Ureter (tissue), 1 donor: ENCODE measurements around the gene DOCK2. TPM values are rescaled to one million over a fixed set of nuclear protein-coding genes. Genes with fewer than 3 reads are reported as not detected.
"Not testable (repeated sequence)": the region's sequence is repeated elsewhere in the genome, so short reads cannot be mapped to it uniquely, and the experiment has no call there.

Experiments used
- DNase-seq: peaks from one replicate; pipeline ENCODE4 v3.0.0-alpha.2; 2020; ENCODE audit warnings: low spot score
- total RNA-seq: library from RNA; stranded (reverse); gene quantifications from one replicate; pipeline ENCODE4 v1.2.4, GENCODE V29; 2023
- donor health status: DM: yes; HTN: yes; CAD: no.

Gene DOCK2
- total RNA-seq, 1 donor from 2014 or later = 22.4 TPM

DNA sequence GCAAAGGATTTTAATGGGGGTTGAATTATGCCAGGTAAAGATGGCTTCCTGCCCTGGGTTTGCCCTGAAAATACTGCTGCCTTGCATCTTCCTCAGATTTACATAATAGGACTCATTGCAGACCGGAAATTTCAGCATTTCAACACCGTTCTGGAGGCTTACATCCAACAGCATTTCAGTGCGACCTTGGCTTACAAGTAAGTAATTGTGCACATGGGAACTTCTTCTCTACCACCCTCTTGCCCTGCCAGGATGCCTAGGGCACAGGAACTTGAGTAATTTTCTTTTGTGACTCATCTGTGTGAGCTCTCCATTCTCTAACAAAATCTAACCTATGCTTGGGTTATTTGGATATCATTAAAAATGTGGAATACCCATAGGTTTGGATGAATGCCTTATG is 80.2 kb downstream of the DOCK2 start:
- no peak for DNase-seq

GRCh38 chr5:169719360-169720314 is 82.6 kb downstream of the DOCK2 start:
- DNase-seq = no peak

DNA sequence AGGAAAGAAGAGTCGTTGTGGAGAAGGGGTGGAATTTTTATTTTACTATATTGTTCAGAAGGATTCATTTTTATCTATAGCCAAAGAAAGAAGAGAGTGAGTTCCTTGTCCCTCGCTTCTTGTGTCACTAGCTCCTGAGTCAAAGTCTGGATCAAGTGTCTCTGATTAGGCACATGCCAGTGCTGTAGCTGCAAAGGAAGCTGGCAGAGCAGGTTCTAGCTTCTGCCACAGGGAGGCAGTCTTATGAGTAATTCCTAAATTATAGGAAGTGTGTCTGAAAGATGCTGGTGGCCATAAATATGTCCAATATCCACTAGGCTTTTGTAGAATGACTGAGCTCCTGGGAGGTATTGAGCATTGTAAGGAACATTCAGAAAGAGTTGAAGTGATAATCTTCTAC is 84.7 kb downstream of the DOCK2 start:
- DNase-seq = no peak

- DNase-seq = no peak
Observed at GRCh38 chr5:169723103-169723831, 86.2 kb downstream of the DOCK2 start.

GRCh38 chr5:169724303-169725087 is 87.4 kb downstream of the DOCK2 start:
- DNase-seq = no peak

DNA sequence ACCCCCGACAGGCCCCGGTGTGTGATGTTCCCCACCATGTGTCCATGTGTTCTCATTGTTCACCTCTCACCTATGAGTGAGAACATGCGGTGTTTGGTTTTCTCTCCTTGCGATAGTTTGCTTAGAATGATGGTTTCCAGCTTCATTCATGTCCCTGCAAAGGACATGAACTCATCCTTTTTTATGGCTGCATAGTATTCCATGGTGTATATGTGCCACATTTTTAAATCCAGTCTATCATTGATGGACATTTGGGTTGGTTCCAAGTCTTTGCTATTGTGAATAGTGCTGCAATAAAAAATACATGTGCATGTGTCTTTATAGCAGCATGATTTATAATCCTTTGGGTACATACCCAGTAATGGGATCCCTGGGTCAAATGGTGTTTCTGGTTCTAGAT is 88.6 kb downstream of the DOCK2 start:
- DNase-seq = not testable (repeated sequence)

GRCh38 chr5:169728418-169728817 is 91.3 kb downstream of the DOCK2 start:
- no peak for DNase-seq

GRCh38 chr5:169731221-169731620 is 94.1 kb downstream of the DOCK2 start:
- DNase-seq = no peak

DNA sequence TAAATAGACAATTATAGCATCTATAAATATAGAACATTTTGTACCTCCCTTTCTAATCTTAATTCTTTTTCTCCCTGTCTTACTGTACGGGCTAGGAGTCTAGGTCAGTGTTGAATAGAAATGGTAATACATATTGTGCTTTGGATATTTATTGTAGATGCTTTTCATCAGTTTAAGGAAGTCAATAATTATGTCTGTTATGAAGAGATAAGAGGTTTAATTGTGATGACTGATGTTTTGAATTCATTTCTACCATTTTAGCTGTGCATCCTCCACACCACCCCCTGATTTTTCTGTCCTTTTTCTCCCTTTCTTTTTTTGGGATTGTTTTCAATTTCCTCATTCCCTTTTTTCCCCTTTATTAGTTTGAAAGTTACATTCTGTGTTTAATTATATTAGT is 95.8 kb downstream of the DOCK2 start:
- DNase-seq = no peak

GRCh38 chr5:169735913-169736312 is 98.8 kb downstream of the DOCK2 start:
- DNase-seq = no peak

DNA sequence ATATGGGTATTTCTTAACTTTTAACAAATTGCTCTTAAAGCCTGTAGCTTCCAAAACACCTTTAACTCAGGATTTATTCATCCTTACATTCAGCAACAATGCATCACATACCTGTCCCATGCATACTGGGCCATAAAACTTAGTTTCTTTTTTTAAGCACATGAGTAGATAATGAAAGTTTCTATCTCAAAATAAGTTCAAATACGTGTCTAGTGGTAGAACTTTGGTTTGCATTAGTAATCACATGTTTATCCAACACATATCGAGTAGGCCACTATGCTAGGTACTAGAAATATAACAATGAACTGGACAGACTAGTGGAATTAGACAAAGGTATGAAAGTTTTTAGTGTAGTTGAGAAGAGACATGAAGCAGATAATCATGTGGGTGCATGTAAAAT is 99.6 kb downstream of the DOCK2 start:
- DNase-seq = no peak

- DNase-seq = no peak
Observed at GRCh38 chr5:169740435-169740834, 103.4 kb downstream of the DOCK2 start.

DNA sequence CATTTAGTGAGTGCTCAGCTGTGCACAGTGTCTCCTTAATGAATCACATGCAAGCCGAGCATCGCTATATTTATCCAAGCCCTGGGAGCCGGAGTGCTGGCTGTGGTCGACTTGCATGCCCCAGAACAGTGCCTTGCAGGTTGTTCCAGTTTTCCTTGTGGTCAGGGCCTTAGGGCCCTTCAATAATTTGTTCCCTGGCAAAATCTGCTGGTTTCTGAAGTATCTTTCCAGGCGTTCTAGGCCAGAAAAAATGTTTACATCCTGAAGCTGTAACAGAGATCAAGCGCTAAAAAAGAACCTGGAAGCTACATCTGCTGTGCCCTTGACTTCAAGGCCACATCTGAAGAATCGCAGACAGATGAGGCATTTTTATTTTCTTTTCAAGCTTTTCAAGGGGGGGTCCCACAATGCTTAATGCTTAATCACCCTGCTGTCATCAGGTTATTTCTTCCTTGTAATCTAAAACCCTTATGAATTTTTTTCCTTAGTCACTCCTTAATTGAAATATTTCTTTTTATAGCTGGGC is 105.8 kb downstream of the DOCK2 start:
- no peak for DNase-seq

DNA sequence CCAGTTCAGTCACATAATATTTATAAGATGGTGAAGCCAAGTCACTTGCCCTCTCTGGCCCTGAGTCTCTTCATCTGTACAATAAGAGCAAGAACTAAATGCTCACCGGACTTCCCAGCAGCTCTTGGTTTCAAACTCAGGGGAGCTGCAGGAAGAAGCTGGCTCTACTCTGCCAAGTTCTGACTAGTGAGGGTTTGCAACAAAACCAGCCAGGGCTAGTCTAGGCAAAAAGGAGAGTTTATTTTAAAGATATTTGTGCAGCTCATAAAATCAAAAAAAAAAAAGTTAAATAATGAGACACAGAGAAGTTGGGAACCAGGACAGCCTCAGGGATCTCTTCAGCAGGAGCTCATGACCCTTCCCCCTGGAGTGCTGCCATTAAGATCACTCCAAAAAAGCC is 107.3 kb downstream of the DOCK2 start:
- DNase-seq = no peak

DNA sequence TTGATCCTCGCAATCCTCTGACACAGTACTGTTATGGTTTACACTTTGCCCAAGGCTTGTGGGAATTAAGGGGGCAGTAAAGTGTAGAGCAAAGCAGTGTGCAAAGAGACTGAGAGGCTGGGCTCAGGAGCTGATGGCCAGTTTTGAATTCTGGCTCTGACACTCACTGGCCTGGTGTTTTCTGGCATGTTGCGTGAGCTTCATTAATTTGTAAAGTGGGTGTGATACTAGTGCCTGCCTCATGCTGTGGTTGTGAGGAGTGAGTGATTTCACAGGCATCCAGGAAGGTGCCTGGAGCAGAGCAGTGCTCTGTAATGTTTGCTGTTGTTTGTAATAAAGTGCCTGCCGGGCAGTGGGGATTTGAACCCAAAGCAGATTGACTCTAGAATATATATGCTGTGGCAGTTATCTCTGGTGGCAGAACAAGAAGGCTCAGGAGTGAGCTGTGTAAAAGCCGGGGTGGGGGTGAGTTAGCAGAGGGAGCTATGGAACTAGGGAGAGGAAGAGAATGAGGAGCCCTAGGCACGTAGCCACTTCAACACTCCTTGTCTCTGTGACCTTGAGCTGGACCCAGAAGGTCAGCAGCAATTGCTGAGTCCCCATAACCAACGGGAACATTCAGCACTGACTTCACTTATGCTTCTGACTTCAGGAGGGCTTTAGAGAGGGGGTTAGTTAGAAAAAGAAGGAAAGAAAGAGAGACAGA is 108.5 kb downstream of the DOCK2 start:
- no peak for DNase-seq

- DNase-seq = no peak
Observed at GRCh38 chr5:169746147-169746694, 109.1 kb downstream of the DOCK2 start.

DNA sequence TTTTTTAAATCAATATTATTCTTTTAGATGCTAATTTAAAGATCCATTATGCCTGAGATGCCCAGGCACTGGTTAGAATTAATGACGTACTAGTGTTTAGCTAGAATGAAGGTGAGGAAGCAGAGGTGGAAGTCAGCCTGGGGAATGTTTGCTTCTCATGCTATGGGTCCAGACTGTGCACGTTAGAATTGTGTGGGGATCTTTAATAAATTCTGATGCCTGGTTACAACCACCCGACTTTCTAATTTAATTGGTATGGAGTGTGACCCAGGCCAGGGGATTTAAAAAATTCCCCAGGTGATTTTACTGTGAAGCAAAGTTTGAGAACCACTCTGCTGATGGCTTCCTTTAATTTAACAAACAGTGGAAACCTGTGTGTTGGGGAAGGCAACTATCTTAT is 111.1 kb downstream of the DOCK2 start:
- no peak for DNase-seq

- DNase-seq = no peak
Observed at GRCh38 chr5:169749295-169749694, 112.2 kb downstream of the DOCK2 start.

GRCh38 chr5:169751490-169751889 is 114.4 kb downstream of the DOCK2 start:
- DNase-seq = no peak

DNA sequence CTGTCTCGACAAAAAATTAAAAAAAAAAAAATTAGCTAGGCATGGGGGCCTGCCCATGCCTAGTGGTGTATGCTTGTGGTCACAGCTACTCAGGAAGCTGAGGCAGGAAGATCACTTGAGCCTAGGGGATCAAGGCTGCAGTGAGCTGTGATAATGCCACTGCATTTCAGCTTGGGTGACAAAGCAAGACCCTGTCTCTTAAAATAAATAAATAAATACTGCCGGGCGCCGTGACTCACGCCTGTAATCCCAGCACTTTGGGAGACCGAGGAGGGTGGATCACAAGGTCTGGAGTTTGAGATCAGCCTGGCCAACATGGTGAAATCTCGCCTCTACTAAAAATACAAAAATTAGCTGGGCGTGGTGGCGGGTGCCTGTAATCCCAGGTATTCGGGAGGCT is 115.5 kb downstream of the DOCK2 start:
- DNase-seq = not testable (repeated sequence)

GRCh38 chr5:169753795-169754194 is 116.7 kb downstream of the DOCK2 start:
- DNase-seq = no peak
